H54 (cell line): ENCODE results near the gene MYOM3.
A peak's percentile ranks its signal among the peaks of the same experiment; 100 is the strongest.

Experiments used
- DNase-seq: peaks from one replicate; pipeline ENCODE4 v3.0.0; 2011; ENCODE audit warnings: low spot score, mixed read lengths; ENCODE audit not compliant: insufficient read length
- FAIRE-seq: peaks from 3 replicates; lab custom pipeline; 2011; peaks lifted over from hg19 to GRCh38; lab: Jason Lieb, UNC
- POLR2A ChIP-seq: IDR thresholded peaks from 2 replicates; pipeline ENCODE4 v1.6.1; 2011; ENCODE audit warnings: low read depth, mild to moderate bottlenecking, low read length

The MYOM3 gene

GRCh38 chr1:24127134-24127800, 15.3 kb upstream of the MYOM3 start:
- FAIRE-seq (no peak), DNase-seq (no peak)
- no peak for TF ChIP-seq POLR2A

- DNase-seq (no peak), FAIRE-seq (no peak)
- no peak for TF ChIP-seq POLR2A
These were observed 14.7 kb upstream of the MYOM3 start for GRCh38 chr1:24126672-24127023.

GRCh38 chr1:24126018-24126671, 14.2 kb upstream of the MYOM3 start:
- FAIRE-seq: peak; percentile 55
- no peak for TF ChIP-seq POLR2A
- DNase-seq: peak; percentile 26

GRCh38 chr1:24125456-24125855, 13.5 kb upstream of the MYOM3 start:
- no peak for DNase-seq
- FAIRE-seq: no peak
- TF ChIP-seq POLR2A: no peak

- TF ChIP-seq POLR2A: no peak
- DNase-seq (no peak), FAIRE-seq (no peak)
These were observed 13.0 kb upstream of the MYOM3 start for GRCh38 chr1:24124980-24125379.

- no peak for TF ChIP-seq POLR2A
- FAIRE-seq: no peak
- DNase-seq: no peak
These were observed 11.7 kb upstream of the MYOM3 start for GRCh38 chr1:24123611-24124010.

GRCh38 chr1:24122776-24123175, 10.8 kb upstream of the MYOM3 start:
- no peak for FAIRE-seq
- DNase-seq: no peak
- no peak for TF ChIP-seq POLR2A

- FAIRE-seq: no peak
- no peak for TF ChIP-seq POLR2A
- no peak for DNase-seq
These were observed 9.5 kb upstream of the MYOM3 start for GRCh38 chr1:24121406-24121805.

- FAIRE-seq: no peak
These were observed 9.0 kb upstream of the MYOM3 start for GRCh38 chr1:24120965-24121364.

DNA sequence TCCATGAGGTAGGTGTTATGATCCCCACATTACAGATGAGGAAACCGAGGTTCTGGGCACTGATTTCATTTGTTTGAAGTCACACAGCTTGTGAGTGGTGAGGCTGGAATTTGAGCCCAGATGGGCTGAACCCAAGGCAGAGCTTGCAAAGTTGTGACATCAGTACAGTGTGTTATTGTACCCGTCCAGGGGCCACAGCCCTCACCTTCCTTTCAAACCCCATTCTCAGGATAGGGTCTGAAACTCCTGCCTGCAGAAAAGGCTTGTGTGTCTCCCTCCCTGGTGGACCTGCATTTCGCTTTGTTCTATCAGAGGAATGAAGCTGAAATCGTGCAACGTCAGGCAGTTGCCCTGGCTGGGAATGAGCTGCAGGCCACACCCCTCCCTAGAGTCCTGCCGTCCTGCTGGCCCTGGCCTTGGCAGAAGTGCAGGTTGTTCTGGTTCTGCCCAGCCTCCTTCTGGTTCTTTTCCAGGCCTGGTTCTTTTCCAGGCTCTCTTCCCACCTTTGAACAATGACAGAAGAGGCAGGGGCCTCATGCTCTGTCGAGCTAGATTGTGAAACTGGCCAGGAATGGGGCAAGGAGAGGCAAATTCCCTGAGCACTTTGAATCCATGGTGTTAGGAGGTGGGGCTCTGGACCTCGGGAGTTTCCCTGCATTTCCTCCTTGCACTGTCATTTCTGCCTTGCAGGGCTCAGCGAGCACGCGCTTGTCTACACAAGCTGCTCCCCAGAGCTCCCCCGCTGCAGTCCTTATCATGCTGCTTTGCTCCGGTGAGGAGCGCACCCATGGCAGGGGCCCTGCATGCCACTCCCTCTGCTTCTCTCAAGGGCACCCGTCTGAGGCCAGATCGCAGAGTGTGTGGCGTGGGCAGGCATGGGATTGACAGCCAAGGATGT, 8.2 kb upstream of the MYOM3 start:
- TF ChIP-seq POLR2A: no peak
- DNase-seq (no peak), FAIRE-seq (no peak)

More at GRCh38 chr1:24120965-24121364, 9.0 kb upstream of the MYOM3 start:
- TF ChIP-seq POLR2A: no peak
- no peak for DNase-seq

- FAIRE-seq: no peak
- no peak for DNase-seq
- no peak for TF ChIP-seq POLR2A
These were observed 7.5 kb upstream of the MYOM3 start for GRCh38 chr1:24119489-24119858.

DNA sequence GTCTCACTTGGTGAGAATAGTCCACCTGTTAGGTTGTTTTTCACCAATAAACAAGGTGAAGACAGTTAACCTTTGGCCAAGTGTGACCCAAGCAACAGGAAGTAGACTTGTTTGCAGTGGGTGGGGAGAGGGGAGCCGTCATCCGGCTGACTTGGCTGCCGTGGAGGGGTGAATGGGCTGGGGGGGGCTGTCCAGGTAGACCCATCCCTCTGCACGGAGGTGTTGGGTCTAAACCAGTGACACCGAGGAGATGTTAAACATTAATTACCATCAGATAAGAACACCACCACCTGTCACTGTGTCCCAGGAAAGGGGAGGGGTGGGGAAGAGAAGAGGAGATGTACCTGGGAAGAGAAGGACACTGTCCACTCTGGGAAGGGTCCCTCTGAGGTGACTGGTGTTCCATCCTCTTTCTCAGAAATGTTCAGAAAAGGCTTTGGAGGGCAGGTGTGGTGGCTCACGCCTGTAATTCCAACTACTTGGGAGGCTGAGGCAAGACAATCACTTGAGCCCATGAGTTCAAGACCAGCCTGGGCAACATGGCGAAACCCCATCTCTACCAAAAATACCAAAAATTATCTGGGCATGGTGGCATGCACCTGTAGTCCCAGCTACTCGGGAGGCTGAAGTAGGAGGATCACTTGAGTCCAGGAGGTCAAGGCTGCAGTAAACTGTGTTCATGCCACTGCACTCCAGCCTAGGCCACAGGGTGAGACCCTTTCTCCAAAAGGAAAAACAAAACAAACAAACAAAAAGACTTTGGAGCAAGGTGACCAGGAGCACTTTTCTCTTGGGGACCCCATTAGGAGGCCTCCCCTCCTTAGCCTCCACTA, 6.7 kb upstream of the MYOM3 start:
- DNase-seq: no peak
- no peak for FAIRE-seq
- TF ChIP-seq POLR2A: no peak

DNA sequence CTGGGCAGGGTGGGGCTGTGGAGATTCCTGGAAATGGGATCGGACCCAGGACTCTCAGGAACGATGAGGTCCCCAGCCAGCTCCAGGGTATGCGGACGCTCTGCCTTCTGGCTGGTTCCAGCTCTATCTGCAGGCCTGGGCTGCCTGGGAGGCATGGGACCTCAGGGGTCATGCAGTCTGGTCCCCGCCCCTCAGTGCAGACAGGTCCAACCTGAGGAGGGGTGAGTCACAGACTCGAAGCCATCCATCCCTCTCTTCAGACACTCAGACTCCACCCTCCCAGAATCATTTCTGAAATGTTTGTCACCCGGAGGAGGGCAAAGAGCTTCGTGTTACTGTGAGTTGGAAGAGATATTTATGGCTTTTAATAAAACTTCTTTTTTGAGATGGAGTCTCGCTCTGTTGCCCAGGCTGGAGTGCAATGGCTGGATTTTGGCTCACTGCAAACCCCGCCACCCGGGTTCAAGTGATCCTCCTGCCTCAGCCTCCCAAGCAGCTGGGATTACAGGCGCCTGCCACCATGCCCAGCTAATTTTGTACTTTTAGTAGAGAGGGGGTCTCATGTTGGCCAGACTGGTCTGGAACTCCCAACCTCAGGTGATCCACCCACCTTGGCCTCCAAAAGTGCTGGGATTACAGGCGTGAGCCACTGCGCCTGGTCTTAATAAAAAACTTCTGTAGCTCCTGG, 5.9 kb upstream of the MYOM3 start:
- DNase-seq (peak; percentile 44), FAIRE-seq (no peak)
- TF ChIP-seq POLR2A: no peak
